Peyer's patch (tissue), 4 donors: ENCODE results near the gene SLC17A8.

Experiments
- POLR2A ChIP-seq, 2 donors: fragments of 450-650 bp; IDR thresholded peaks; one replicate each; pipeline ENCODE4 v1.5.1; 2017; ENCODE audit warnings: antibody characterized with exemption in 2 of 2, mild to moderate bottlenecking in 2 of 2, moderate library complexity in 2 of 2
- TF ChIP-seq, protein P1 (sequence below), 6 experiments: fragments of 450-650 bp in 4 of 6; fragments of 200-600 bp in 2 of 6; sonication (generic) in 1 of 6; IDR thresholded peaks; one replicate each; pipeline ENCODE4 v1.5.1; 2017 to 2019; ENCODE audit warnings: antibody characterized with exemption in 6 of 6, mild to moderate bottlenecking in 3 of 6, moderate library complexity in 1 of 6

- TF ChIP-seq, protein P1, sequence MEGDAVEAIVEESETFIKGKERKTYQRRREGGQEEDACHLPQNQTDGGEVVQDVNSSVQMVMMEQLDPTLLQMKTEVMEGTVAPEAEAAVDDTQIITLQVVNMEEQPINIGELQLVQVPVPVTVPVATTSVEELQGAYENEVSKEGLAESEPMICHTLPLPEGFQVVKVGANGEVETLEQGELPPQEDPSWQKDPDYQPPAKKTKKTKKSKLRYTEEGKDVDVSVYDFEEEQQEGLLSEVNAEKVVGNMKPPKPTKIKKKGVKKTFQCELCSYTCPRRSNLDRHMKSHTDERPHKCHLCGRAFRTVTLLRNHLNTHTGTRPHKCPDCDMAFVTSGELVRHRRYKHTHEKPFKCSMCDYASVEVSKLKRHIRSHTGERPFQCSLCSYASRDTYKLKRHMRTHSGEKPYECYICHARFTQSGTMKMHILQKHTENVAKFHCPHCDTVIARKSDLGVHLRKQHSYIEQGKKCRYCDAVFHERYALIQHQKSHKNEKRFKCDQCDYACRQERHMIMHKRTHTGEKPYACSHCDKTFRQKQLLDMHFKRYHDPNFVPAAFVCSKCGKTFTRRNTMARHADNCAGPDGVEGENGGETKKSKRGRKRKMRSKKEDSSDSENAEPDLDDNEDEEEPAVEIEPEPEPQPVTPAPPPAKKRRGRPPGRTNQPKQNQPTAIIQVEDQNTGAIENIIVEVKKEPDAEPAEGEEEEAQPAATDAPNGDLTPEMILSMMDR (IDR thresholded peaks at IDR 0.05): peak in 1 of 6 experiments; percentile 8
- no peak for TF ChIP-seq POLR2A (IDR thresholded peaks at IDR 0.05)
Observed at GRCh38 chr12:100404769-100405407, 48.0 kb downstream of the SLC17A8 start.
